Ammon's horn (tissue), 1 donor: ENCODE results near the gene TMEM132D.

Source experiments
- DNase-seq: peaks from one replicate; pipeline ENCODE4 v3.0.0-alpha.2; 2016; ENCODE audit warnings: low spot score

The TMEM132D gene

GRCh38 chr12:129873111-129873832, 30.6 kb downstream of the TMEM132D start:
- DNase-seq, result no peak

GRCh38 chr12:129871991-129872972, 31.5 kb downstream of the TMEM132D start:
- no peak for DNase-seq

DNA sequence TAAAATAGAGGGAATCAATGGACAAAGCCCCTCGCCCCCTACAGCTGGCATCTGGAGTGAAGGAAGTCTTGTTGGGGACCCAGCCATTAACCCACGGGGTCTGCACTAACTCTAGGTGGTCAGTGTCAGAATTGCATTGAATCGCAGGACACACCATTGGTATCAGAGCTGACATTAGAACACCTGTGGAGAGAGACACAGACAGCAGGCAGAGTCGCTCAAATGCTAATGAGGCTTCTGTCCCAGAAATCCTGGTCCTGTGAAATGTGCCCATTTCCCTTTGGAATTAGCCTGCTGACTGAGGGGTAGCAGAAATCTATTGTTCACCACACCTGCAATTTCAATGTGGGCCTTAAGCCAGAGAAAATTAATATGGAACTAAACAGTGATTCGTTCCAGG, 33.0 kb downstream of the TMEM132D start:
- no peak for DNase-seq

DNA sequence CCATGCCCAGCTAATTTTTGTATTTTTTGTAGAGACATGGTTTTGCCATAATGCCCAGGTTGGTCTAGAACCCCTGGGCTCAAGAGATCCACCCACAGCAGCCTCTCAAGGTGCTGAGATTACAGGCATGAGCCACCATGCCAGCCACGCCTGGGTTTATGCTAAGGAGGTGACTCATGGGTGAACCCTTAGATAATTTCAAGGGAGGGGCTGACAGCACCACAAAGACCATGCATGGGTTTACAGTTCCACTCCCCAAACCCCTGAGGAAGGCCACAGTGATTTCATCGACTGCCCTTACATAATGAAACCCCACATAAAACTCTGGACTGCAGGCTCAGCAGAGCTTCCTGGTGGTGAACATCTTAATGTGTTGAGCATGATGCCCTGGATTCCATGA, 33.7 kb downstream of the TMEM132D start:
- no peak for DNase-seq

DNA sequence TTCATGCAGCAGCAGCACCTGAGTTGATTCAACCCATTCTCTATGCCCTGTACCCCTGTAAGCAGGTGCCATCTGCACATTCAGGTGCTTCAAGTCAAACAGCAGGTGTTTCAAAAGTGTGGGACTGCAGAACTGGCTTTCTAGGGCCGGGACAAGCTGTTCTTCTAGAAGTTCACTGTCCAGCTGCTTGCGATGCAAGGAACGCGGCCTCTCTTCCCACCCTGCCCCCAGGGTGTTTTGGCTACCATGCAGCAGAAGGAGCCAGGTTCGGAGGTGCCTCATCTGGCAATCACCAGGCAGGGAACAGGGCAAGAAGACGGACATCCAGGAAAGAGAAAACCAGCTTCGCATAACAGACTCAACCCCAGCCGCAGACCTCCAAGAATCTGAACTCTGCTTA, 35.2 kb downstream of the TMEM132D start:
- DNase-seq, result no peak

DNA sequence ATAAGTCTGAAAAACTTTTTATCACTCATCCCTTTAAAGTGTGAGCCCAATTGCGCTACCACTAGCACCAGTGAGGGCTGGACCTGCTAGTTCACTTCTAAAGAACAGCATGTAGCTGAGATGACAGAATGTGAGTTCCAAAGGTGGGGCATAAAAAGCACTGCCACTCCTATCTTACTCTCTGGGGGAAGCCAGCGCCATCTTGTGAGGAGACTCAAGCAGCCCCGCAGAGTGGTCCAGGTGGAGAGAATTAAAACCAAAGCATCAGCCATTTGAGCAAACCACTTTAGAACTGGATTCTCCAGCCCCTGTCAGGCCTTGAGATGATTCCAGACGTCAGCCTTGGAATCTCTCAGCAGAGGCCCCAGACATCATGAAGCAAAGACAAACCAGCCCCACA, 39.9 kb downstream of the TMEM132D start:
- DNase-seq, result no peak

DNA sequence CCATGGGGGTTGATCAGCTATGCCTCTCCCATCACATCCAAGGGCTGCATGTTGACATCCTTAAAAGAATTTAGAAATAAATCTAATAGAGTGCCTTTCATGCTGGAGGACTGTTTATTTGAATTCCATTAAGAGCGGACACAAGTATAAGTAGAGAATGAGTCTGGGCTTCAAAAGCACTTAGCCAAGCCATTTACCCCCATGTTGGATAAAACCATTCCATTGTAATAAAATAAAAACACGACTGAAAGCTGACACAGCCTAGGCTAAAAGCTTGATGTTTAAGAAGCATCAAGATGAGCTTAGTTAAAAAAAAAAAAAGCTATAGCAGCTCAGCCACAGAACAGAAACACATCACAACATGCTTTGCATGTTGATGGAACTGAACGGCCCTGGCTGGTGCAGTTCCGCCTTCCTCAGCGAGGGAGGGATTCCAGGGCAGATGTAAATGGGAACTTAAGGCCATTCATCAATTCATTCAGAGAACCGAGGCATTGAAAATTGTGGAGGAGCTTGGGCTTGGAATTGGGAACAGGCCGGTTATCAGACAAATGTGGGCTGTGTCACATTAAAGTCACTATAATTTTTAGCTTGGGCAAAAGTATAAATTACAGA, 41.2 kb downstream of the TMEM132D start:
- peak; percentile 22 for DNase-seq

- DNase-seq, result no peak
Measured at GRCh38 chr12:129861951-129862350, 41.9 kb downstream of the TMEM132D start.

DNA sequence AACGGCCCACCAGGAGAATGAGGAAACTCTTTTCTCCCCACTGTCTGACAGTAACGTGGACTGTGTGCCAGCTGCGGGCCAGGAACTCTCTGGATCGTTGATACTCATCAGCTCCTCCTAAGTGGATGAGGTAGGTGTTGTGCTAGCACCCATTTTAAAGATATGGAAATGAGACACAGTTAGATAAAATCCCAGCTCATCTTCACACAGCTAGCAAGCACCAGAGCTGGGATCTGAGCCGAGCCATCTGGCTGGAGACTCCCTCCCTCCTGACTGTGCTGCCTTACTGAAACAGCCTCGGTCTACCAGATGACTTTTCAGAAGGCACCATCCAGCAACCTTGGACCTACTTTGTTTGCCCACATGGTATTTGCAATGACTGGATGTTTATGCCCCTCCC, 49.2 kb downstream of the TMEM132D start:
- DNase-seq, result peak; percentile 80

- DNase-seq, result no peak
Measured at GRCh38 chr12:129851296-129851695, 52.5 kb downstream of the TMEM132D start.

DNA sequence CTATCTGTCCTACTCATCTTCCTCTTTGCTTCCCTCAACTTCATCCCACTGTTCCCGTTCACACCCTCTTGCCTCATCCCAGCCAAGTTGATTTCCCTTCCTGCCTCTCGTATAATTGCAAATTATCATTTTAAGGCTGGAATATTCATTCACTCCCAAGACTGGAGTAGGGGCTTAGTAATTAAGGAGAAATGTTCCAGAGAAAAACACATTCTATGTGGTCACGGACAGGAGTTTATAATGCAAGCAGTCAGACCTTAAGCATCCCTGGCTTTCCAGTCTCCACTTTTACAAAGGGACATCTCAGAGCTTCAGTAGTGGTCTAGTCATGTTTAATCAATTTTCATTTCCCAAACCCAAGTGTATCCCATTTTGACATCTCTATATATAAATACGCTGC, 54.9 kb downstream of the TMEM132D start:
- DNase-seq, result no peak

DNA sequence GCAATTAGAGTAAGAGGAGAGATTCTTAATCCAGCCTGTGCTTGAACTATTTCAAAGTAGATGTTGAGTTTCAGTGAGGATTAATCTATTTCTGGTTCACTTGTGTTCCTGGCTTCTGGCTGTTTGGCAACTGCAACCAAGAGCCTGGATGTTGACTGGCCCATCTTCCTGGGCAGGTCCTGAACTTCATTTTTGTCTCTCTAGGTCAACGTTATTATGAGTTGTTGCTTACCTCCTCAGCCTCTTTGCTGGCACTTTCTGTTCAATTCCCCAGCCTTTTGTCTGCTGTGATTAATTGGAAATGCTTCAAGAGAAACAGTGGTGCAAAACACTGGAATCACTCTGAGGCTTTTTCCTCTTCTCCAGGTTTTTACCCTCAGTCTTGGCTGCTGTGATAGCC, 56.8 kb downstream of the TMEM132D start:
- no peak for DNase-seq

- DNase-seq, result no peak
Measured at GRCh38 chr12:129844662-129845220, 59.1 kb downstream of the TMEM132D start.

DNA sequence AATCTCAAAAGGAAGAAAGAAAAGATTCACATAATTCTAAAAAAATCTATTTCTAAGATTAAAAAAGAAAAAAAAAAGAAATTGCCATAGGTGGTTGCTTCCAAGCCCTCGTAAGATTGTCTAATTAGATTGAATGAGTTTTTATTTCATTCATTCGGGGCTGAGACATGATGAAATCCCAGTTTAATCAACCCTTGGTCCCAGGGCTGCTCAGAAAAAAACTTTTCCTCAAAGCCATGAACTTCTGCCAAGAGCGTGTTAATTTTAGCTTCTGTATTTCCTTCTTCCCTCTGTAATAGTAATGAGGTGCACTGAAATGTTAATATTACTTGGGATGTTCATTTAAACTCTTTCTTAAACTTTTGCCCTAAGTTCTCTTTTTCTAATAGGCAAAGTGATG, 62.6 kb downstream of the TMEM132D start:
- no peak for DNase-seq

DNA sequence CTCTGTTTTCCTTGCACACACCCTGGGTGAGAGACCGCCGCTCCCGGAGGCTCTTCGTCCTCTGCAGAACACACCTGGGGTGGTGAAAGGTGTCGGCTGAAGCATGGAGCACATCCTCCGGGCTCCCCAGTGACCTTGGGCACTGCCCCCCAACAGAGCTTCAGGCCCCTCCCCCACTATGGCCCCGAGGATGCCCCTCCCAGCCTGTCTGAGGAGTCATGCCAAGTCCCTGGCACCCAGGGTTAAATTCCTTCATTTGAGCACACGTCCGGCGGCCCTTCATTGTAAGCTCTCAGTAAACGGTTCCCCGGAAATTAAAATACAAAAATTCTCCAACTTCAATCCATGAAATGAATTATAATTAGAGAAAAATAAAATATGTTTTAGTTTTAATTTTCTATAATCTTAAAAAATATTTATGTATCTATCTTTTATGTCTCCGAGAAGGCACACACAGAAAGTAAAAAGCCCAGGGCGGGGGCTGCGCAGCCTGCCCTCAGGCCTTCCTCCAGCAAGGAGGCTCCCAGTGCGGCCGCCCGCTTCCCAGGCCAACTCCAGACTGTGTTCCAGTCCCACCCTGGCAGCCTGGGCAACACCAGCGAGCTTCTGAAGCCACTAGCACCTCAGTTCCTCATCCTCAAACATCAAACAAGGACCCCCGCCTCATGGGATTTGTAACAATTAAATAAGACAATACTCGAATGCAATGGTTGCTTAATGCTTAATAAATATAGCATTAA, 63.5 kb downstream of the TMEM132D start:
- no peak for DNase-seq

- DNase-seq, result no peak
Measured at GRCh38 chr12:129839679-129840078, 64.1 kb downstream of the TMEM132D start.

DNA sequence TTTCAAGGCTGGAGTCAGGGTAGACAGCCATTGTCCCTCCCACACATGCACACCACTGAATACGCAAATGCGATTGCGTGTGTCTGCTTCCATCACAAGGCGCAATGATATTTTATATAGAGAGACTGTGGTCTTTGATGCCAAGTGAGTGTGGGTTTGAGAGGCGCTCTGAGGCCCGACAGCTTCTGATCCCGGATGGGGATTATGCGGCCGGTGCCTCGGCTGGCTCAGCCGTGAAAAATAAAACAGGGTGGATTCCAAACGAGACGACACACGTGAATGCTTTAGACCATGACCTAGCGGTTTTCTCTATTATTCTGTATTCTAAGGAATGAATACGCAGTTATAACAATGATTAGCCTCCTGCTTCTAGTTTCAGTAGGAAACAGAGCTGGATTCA, 72.5 kb downstream of the TMEM132D start:
- no peak for DNase-seq

- DNase-seq, result no peak
Measured at GRCh38 chr12:129830796-129831195, 73.0 kb downstream of the TMEM132D start.

DNA sequence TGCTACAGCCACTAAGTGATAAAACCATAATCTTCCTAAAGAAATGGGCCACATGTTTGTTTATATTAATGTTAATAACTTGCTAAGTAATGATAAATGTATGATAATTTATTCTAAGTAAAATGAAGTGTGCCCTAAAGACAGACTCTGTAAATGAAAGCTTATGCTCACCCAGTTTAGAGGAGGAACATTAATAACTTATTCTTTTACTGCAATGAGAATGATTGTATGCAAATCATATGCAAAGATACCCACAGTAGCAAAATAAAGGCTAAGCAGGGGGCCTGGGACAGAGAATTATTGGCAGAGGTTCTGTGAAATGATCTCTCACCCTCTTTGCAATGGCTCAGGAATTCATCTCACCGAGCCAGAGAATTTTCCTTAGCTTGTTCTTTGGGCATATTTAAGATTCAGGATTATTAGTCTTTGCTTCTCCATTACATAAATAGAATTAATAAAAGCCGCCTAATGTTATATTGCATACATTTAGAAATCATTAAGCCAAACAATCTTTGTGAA, 75.9 kb downstream of the TMEM132D start:
- no peak for DNase-seq

GRCh38 chr12:129827102-129827865, 76.5 kb downstream of the TMEM132D start:
- DNase-seq, result no peak

DNA sequence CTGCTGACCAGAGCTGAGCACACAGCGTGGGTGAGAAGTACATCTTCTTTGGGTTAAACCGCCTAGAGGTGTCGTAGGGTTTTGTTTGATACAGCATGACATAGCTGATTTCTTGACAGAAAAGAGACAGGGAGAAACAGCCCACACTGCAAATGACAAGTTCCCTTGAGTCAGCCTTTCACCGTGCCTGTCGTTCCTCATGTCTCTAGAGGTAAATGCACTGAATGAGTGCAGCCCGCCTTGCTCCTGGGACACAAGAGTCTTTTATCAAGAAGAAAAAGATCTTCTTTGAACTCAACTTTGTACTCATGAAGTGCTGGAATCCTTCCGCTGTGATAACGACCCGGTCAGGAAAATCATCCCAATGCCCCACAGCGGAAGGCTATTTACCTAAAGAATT, 77.6 kb downstream of the TMEM132D start:
- DNase-seq, result no peak
